ENCODE data around the gene TCF19.

- TF ChIP-seq, protein P1, sequence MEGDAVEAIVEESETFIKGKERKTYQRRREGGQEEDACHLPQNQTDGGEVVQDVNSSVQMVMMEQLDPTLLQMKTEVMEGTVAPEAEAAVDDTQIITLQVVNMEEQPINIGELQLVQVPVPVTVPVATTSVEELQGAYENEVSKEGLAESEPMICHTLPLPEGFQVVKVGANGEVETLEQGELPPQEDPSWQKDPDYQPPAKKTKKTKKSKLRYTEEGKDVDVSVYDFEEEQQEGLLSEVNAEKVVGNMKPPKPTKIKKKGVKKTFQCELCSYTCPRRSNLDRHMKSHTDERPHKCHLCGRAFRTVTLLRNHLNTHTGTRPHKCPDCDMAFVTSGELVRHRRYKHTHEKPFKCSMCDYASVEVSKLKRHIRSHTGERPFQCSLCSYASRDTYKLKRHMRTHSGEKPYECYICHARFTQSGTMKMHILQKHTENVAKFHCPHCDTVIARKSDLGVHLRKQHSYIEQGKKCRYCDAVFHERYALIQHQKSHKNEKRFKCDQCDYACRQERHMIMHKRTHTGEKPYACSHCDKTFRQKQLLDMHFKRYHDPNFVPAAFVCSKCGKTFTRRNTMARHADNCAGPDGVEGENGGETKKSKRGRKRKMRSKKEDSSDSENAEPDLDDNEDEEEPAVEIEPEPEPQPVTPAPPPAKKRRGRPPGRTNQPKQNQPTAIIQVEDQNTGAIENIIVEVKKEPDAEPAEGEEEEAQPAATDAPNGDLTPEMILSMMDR (IDR thresholded peaks at IDR 0.05), result no peak
- TF ChIP-seq POLR2A (IDR thresholded peaks at IDR 0.05), result no peak
Measured at GRCh38 chr6:31112478-31112877, 45.9 kb upstream of the TCF19 start, which contains the start of gene C6orf15.

All from ovary (tissue), 3 donors.